K562 (cell line): ENCODE measurements around the gene SIGLEC7. TPM values are rescaled to one million over a fixed set of nuclear protein-coding genes. Genes with fewer than 3 reads are reported as not detected.

ENCODE experiments used
- ATF1 ChIP-seq, 2 experiments: fragments of 450-650 bp in 1 of 2; IDR thresholded peaks; 2 replicates each; pipeline ENCODE4 v1.6.1; 2016; ENCODE audit warnings: missing compliant biosample characterization in 1 of 2, missing genetic modification characterization in 1 of 2
- ESRRA ChIP-seq: fragments of 450-650 bp; IDR thresholded peaks from 2 replicates; pipeline ENCODE4 v1.6.1; 2014; ENCODE audit warnings: low read depth, mild to moderate bottlenecking, moderate library complexity, borderline replicate concordance
- FOXJ2 ChIP-seq: fragments of 200-800 bp; sonication (Bioruptor generic); IDR thresholded peaks from 2 replicates; pipeline ENCODE4 v1.6.1; 2016; ENCODE audit warnings: missing genetic modification characterization, missing compliant biosample characterization
- HEY1 ChIP-seq: fragments of 250-450 bp; sonication (Bioruptor Pico); IDR thresholded peaks from 2 replicates; pipeline ENCODE4 v1.5.0; 2020; ENCODE audit warnings: mild to moderate bottlenecking, moderate library complexity, borderline replicate concordance
- KAT8 ChIP-seq: fragments of 450-650 bp; IDR thresholded peaks from 2 replicates; pipeline ENCODE4 v1.6.1; 2016; ENCODE audit warnings: low read depth, mild to moderate bottlenecking
- MEIS2 ChIP-seq: fragments of 450-650 bp; IDR thresholded peaks from 2 replicates; pipeline ENCODE4 v1.6.1; 2014; ENCODE audit warnings: mild to moderate bottlenecking; ENCODE audit not compliant: partially characterized antibody
- POLR2H ChIP-seq: IDR thresholded peaks from 2 replicates; pipeline ENCODE4 v1.6.1; 2016; ENCODE audit warnings: missing genetic modification characterization, low read depth, mild to moderate bottlenecking, control low read depth, missing compliant biosample characterization, moderate library complexity
- PTBP1 ChIP-seq: fragments of 200-400 bp; formaldehyde crosslinking; IDR thresholded peaks from 2 replicates; pipeline ENCODE4 v1.6.1; 2017; ENCODE audit warnings: low read depth, low read length
- SIN3B ChIP-seq: fragments of 450-650 bp; IDR thresholded peaks from 2 replicates; pipeline ENCODE4 v1.6.1; 2017; ENCODE audit warnings: low read depth, mild to moderate bottlenecking, moderate library complexity
- TCF3 ChIP-seq: sonication (generic); formaldehyde crosslinking; IDR thresholded peaks from 2 replicates; pipeline ENCODE4 v1.4.0; 2020; ENCODE audit warnings: mild to moderate bottlenecking, missing genetic modification reagents
- TRIM28 ChIP-seq: fragments of 450-650 bp; IDR thresholded peaks from 2 replicates; pipeline ENCODE4 v1.6.1; 2017
- ZNF124 ChIP-seq: sonication (generic); formaldehyde crosslinking; IDR thresholded peaks from 2 replicates; pipeline ENCODE4 v1.8.1; 2022; ENCODE audit warnings: missing genetic modification reagents
- ZNF133 ChIP-seq: fragments of 250-450 bp; sonication (Bioruptor Pico); IDR thresholded peaks from 2 replicates; pipeline ENCODE4 v1.4.0; 2020; ENCODE audit warnings: mild to moderate bottlenecking
- ZSCAN29 ChIP-seq: fragments of 450-650 bp; IDR thresholded peaks from 2 replicates; pipeline ENCODE4 v1.6.1; 2017
- polyA plus RNA-seq, 8 experiments: library from polyadenylated mRNA; depleted of rRNA in 4 of 8; stranded (reverse) in 5 of 8; unstranded in 3 of 8; fragments of >200 nt; fragmentation: Nextera tagmentation in 2 of 8; fragmentation: Illumina TruSeq in 1 of 8; extraction: Ambion mirVana in 2 of 8; extraction: Trizol in 1 of 8; gene quantifications; 2 replicates each; pipeline versions ENCODE4 v1.2.1 to v1.2.3, GENCODE V29; 2011 to 2014; ENCODE audit warnings: inconsistent platforms in 1 of 8, missing spikeins in 1 of 8
- total RNA-seq, 7 experiments: library from RNA; depleted of rRNA in 6 of 7; stranded (reverse); fragments of >200 nt in 6 of 7; fragmentation: Illumina TruSeq in 2 of 7; extraction: Trizol in 2 of 7; gene quantifications; 2 replicates each; pipeline versions ENCODE4 v1.2.1 to v1.2.3, GENCODE V29; 2011 to 2021; ENCODE audit warnings: low replicate concordance in 1 of 7
- TF ChIP-seq, protein P1 (sequence below): fragments of 450-650 bp; IDR thresholded peaks from 2 replicates; pipeline ENCODE4 v1.6.1; 2016; ENCODE audit warnings: low read depth
- TF ChIP-seq, protein P2 (sequence below), 2 experiments: fragments of 200-800 bp in 1 of 2; sonication (Bioruptor generic) in 1 of 2; sonication (generic) in 1 of 2; formaldehyde crosslinking in 1 of 2; IDR thresholded peaks in 1 of 2; conservative IDR thresholded peaks in 1 of 2; 2 replicates each; pipeline versions ENCODE4 v1.5.0 to v1.6.1; 2016 to 2020; ENCODE audit warnings: missing compliant biosample characterization in 1 of 2, missing genetic modification characterization in 1 of 2, missing genetic modification reagents in 1 of 2
- TF ChIP-seq, protein P3 (sequence below): sonication (generic); formaldehyde crosslinking; IDR thresholded peaks from 2 replicates; pipeline ENCODE4 v1.8.0; 2022; ENCODE audit warnings: missing genetic modification reagents, mild to moderate bottlenecking, moderate library complexity, borderline replicate concordance

SIGLEC7 gene
- total and polyA plus RNA-seq, 9 of the 15 experiments (the other 6 are each of a cell fraction or from before 2014, with no cell fraction given): 0.10 to 0.12 TPM; not detected in 7

DNA sequence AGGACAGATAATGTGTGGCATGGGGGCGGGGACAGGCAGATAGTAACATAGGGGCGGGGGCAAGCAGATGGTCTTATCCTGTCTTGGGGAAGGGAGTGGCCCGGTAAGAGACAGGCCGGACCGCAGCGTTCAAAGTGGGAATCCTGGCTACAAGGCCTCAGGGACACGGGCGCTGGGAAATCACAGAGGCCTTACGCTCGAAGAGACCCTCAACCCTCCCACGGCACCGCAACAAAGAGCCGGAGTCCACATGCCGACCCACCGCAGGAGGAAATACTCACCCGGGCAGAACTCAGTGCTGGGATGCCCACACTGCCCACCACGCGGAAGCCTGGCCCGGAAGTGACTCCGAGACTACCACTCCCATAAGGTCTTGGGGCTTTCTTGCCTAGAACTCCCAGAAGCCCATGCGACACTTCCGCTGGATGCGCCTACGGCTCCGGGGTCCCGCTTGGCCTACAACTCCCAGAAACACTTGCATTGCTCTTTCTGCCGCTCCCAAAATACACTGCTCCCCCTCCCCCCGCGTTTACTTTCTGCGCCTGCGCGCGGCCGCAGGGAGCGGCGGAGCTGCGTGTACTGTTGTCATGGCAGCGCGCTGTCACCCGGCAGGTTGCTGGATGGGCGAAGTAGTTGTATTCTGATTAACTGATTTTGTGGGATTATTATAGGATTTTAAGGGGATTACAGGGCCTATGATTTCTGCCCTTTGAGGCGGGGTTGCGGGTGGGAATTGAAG is 33.9 kb upstream of the SIGLEC7 start, which contains the start of gene CTU1 (continued):
- TF ChIP-seq, protein P1, sequence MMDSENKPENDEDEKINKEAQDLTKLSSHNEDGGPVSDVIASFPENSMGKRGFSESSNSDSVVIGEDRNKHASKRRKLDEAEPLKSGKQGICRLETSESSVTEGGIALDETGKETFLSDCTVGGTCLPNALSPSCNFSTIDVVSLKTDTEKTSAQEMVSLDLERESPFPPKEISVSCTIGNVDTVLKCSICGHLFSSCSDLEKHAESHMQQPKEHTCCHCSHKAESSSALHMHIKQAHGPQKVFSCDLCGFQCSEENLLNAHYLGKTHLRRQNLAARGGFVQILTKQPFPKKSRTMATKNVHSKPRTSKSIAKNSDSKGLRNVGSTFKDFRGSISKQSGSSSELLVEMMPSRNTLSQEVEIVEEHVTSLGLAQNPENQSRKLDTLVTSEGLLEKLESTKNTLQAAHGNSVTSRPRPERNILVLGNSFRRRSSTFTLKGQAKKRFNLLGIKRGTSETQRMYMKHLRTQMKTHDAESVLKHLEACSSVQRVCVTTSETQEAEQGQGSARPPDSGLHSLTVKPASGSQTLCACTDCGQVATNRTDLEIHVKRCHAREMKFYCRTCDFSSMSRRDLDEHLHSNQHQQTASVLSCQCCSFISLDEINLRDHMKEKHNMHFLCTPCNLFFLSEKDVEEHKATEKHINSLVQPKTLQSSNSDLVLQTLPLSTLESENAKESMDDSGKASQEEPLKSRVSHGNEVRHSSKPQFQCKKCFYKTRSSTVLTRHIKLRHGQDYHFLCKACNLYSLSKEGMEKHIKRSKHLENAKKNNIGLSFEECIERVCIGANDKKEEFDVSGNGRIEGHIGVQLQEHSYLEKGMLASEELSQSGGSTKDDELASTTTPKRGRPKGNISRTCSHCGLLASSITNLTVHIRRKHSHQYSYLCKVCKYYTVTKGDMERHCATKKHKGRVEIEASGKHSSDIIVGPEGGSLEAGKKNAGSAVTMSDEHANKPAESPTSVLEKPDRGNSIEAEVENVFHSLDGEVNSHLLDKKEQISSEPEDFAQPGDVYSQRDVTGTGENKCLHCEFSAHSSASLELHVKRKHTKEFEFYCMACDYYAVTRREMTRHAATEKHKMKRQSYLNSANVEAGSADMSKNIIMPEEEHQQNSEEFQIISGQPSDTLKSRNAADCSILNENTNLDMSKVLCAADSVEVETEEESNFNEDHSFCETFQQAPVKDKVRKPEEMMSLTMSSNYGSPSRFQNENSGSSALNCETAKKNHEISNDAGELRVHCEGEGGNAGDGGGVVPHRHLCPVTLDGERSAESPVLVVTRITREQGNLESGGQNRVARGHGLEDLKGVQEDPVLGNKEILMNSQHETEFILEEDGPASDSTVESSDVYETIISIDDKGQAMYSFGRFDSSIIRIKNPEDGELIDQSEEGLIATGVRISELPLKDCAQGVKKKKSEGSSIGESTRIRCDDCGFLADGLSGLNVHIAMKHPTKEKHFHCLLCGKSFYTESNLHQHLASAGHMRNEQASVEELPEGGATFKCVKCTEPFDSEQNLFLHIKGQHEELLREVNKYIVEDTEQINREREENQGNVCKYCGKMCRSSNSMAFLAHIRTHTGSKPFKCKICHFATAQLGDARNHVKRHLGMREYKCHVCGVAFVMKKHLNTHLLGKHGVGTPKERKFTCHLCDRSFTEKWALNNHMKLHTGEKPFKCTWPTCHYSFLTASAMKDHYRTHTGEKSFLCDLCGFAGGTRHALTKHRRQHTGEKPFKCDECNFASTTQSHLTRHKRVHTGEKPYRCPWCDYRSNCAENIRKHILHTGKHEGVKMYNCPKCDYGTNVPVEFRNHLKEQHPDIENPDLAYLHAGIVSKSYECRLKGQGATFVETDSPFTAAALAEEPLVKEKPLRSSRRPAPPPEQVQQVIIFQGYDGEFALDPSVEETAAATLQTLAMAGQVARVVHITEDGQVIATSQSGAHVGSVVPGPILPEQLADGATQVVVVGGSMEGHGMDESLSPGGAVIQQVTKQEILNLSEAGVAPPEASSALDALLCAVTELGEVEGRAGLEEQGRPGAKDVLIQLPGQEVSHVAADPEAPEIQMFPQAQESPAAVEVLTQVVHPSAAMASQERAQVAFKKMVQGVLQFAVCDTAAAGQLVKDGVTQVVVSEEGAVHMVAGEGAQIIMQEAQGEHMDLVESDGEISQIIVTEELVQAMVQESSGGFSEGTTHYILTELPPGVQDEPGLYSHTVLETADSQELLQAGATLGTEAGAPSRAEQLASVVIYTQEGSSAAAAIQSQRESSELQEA: no peak
- TF ChIP-seq ZSCAN29 (no peak), MEIS2 (peak; percentile 82), POLR2H (tag) (no peak), KAT8 (no peak), SIN3B (peak; percentile 29; the same call in 1 of the 2 replicates), TCF3 (peak; percentile 60; the same call in 1 of the 2 replicates), ATF1 (CRISPR knock-in tag; IDR thresholded peaks at IDR 0.05) (no peak), ATF1 (tag; IDR thresholded peaks at IDR 0.05) (peak; percentile 75), ESRRA (0 out of 2 replicates have a peak, but pooled peaks have one; percentile 27), PTBP1 (no peak), FOXJ2 (tag) (peak; percentile 88), HEY1 (CRISPR knock-in tag) (no peak), ZNF133 (CRISPR knock-in tag) (no peak), ZNF124 (CRISPR knock-in tag) (no peak), TRIM28 (no peak)
- TF ChIP-seq, protein P2, sequence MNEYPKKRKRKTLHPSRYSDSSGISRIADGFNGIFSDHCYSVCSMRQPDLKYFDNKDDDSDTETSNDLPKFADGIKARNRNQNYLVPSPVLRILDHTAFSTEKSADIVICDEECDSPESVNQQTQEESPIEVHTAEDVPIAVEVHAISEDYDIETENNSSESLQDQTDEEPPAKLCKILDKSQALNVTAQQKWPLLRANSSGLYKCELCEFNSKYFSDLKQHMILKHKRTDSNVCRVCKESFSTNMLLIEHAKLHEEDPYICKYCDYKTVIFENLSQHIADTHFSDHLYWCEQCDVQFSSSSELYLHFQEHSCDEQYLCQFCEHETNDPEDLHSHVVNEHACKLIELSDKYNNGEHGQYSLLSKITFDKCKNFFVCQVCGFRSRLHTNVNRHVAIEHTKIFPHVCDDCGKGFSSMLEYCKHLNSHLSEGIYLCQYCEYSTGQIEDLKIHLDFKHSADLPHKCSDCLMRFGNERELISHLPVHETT (CRISPR knock-in tag; conservative IDR thresholded peaks at IDR 0.05 in 1 of 2, IDR thresholded peaks at IDR 0.05 in 1 of 2): peak in 1 of 2 experiments; percentile 82; a peak in 2 of 4 replicates
- TF ChIP-seq, protein P3, sequence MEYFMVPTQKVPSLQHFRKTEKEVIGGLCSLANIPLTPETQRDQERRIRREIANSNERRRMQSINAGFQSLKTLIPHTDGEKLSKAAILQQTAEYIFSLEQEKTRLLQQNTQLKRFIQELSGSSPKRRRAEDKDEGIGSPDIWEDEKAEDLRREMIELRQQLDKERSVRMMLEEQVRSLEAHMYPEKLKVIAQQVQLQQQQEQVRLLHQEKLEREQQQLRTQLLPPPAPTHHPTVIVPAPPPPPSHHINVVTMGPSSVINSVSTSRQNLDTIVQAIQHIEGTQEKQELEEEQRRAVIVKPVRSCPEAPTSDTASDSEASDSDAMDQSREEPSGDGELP (CRISPR knock-in tag): peak; percentile 75
